GM18873 (cell line): ENCODE results near the gene COX8A.
"Not testable (repeated sequence)": the region's sequence is repeated elsewhere in the genome, so short reads cannot be mapped to it uniquely, and the experiment has no call there.

Experiments
- ATAC-seq: cut with Tn5 transposase; IDR thresholded peaks from one replicate; pipeline ENCODE4 v1.9.1; 2021; ENCODE audit warnings: mild to moderate bottlenecking, moderate library complexity, moderate number of reproducible peaks; ENCODE audit not compliant: unreplicated experiment, low FRiP score

COX8A gene

DNA sequence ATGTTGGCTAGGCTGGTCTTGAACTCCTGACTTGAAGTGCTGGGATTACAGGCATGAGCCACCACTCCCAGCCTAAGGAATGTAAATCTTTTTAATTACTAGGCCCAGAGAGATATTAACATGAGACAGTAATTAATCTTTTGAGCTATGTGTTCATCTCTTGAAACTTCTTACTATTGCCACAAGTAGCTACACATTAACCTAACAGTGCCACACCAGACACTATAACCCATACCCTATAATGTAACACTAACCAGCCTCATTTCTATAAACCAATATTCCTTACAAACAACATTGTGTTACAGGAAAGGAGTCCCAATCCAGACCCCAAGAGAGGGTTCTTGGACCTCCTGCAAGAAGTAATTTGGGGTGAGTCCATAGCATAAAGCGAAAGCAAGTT lies 8.0 kb upstream of the COX8A start:
- ATAC-seq: no peak

DNA sequence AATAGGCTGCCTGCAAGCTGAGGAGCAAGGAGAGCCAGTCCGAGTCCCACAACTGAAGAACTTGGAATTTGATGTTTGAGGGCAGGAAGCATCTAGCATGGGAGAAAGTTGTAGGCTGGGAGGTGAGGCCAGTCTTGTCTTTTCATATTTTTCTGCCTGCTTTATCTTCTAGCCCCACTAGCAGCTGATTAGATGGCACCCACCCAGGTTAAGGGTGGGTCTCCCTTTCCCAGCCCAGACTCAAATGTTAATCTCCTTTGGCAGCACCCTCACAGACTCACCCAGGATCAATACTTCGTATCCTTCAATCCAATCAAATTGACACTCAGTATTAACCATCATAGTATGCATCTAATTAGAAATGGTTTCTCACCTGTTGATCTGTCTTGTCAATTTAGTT lies 5.0 kb upstream of the COX8A start:
- no peak for ATAC-seq

DNA sequence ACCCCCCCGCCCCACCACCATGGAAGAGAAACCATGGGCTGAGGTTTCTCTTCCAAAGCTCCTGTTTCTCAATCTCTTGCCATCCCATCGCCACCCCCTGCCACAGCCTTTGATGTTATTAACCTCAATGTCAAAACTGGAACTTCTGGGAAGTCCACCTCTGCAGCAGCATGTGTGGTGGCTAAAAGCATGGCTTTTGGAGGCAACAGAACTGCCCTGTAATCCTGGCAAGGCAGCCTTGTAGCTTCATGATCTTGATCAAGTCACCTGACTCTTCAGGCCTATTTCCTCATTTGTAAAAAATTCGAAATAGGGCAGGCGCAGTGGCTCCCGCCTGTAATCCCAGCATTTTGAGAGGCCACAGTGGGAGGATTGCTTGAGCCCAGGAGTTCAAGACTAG lies 3.5 kb upstream of the COX8A start:
- ATAC-seq: no peak

DNA sequence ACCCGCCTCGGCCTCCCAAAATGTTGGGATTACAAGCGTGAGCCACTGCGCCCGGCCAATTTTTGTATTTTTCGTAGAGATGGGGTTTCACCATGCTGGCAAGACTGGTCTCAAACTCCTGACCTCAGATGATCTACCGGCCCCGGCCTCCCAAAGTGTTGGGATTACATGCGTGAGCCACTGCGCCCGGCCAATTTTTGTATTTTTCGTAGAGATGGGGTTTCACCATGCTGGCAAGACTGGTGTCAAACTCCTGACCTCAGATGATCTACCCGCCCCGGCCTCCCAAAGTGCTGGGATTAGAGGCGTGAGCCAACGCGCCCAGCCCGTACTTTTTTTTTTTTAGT lies 535 bp upstream of the COX8A start:
- not testable (repeated sequence) for ATAC-seq

DNA sequence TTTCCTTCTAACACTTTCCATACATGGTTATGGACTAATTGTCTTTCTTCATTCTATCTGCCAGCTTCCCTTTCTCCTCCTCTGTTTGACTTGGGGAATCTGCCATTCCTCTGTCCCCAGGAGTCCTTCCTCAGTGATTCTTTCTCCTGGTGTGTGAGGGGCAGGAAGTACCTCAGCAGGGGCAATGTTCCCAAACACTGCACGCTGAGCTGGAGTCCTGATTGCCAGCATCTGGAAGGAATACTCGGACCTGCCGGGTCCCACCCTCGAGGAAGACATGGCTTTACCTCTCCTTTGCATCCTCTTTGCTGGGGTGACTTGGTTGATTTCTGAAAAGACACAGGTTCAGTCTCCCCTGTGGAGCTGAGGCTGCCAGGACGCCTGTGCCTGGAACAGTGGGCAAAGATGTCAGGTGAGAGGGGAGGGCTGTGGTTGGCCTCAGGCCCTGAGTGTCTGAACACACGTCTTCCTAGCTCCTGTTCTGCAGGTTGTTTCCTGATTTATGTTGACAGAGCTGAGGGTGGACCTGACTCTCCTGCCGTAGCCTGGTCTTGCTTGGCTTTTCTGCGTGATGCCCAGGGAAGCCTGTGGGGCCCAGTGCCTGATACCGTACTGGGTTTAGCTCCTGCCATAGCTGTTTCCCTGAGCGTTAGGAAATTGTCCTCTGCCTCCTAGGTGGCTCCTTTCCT lies 4.3 kb downstream of the COX8A start:
- ATAC-seq: no peak

DNA sequence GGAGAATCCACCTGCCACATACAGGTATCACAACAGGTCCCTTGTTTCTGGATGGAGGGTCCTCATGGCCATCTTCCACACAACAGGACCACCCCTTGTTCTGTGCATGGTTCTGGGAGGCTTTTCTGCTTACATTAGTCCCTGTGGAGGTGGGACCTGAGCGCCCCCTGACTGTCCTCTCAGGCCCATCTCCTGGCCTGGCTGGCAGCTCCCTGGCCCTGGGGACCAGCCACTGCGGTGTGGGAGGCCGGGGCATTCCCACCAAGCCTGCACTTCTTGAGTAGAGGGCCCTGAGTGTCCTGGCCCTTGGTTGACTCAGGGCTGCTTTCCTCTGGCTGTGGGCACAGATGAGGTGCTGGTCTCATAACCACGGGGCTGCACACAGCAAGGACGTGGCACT lies 5.0 kb downstream of the COX8A start:
- no peak for ATAC-seq

DNA sequence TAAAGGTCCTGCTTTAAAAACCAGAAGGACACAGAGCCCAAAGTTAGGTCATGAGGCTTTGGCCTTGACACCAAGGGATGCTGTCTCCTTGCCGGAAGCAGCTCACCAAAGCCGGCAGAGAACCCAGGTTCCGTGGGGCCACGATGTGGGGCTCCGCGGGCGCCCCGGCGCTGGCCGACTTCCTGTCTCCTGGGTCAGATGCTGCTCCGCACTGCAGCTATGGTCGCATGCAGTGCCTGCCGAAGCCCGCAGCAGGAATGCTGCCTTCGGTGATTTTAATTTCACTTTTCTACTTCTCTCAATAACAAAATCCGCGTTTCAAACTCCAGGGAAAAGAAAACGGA lies 11.4 kb downstream of the COX8A start:
- ATAC-seq: no peak

DNA sequence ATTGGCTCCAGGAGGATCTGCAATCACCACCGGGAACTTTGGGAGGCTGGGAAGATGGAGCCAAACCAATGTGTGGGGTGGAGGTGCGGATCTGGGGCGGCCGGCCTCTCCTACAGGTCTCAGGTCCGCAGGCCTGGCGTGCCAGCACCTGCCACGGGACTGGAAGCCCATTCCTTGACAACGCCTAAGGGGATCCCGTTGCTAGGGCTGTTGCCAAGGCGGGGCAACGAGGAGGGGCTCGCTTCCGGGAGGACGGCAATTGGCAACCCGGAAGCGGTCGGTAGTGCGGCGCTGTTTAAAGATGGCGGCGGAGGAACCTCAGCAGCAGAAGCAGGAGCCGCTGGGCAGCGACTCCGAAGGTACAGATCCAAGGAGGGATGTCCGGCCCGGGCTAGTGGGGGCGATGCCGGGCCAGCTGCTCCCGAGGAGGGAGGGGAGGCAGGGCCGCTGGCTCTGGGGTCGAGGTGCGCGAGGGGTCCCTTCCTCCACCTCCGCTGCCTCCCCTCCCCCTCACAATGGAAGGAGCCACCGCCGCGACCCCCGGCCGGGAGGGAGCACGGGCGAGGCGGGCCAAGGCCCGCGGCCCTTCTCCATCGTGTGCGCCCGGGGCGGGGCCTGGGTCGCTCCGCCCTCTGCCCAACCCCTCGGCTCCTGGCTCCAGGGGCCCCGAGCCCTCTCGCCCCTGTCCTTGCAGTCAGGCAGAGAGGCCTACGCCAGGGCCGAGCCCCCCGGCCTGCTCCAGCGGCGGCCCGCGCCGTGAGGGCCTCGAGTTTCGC lies 11.9 kb downstream of the COX8A start, which contains the start of gene OTUB1:
OTUB1 (plus strand) TSS at position 283 of the 776 bp plus-strand sequence; CDS start at position 302, 19 bp downstream.
- peak; percentile 72 for ATAC-seq

DNA sequence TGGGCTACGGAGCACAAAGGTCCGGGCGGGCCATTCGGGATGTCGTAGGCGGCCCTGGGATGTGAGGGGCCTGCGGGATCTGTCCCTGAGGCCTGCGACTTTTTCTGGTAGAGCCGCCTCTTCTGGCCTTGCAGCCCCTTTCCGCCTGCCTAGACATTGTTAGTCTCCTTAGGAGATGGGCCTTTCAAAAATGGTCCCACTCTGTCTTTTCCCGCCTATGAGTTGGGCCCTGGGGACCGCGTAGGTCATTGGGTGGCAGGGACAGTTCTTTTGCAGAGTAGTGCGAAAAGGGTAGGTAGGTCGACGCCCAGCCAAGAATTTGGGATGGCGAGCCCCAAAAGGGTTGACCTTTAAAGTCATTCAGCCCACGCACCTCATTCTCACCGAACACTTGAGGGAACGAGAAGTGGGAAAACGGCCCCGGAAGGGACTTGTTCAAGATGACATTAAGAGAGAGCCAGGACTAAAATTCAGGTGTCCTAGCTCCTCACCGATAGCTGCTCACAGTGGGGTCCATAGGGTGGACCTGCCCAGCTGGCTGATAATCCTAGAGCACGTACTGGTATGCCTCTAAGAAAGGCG lies 12.6 kb downstream of the COX8A start:
- ATAC-seq: no peak

DNA sequence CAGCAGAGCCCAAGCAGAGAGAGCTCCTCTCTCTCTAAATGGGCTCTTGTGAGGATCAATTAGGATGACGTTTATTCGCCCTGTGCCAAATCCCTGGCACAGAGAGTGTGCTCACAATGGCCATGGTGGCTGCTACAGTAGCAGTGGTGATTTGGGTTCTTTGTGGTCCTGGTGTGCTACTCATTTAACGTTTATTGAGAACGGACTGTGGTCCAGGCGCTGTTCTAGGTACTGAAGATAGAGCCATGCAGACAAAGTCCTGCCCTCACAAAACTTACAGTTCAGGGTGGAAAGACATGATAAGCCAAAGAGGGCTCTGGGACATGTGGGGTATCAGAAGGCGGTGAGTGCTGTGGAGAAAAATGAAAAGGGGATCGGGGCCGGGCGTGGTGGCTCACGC lies 17.1 kb downstream of the COX8A start:
- ATAC-seq: no peak

DNA sequence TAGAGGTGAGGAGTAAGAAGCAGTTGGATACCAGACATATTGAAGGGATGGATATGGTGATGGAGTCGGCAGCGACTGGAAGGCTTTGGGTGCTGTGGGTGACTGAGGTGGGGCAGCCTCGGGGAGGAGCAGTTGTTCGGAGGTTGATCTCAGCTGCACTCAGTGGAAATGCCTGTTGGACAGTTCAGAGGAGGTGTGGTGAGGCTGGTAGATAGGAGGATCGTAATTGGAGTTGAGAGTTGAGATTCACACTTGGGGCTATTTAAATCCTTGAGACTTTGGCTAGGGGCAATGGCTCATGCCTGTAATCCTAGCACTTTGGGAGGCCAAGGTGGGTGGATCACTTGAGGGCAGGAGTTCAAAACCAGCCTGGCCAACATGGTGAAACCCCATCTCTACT lies 18.7 kb downstream of the COX8A start:
- no peak for ATAC-seq

DNA sequence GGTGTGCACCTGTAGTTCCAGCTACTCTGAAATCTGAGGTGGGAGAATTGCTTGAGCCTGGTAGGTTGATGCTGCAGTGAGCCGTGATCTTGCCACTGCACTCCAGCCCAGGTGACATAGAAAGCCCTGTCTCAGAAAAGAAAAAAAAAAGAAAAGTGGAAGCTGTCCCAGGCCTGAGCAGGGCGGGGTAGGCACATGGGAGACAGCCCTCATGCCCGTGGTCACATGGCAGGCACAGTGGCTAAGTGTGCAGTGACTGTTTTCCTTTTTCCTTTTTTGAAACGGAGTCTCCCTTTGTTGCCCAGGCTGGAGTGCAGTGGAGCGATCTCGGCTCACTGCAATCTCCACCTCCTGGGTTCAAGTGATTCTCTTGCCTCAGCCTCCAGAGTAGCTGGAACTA lies 19.6 kb downstream of the COX8A start:
- ATAC-seq: no peak

DNA sequence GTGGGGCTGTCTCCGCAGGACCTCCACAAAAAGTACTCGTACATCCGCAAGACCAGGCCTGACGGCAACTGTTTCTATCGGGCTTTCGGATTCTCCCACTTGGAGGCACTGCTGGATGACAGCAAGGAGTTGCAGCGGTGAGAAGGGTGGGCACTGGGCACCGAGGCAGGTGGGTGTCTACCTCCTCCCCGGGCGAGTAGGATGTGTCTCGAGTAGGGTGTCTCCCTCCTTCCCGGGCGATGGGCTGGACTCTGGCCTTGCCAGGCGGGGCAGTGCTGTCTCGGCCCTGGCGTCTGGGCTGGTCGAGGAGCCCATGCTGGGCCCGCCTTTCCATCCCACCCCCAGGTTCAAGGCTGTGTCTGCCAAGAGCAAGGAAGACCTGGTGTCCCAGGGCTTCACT lies 22.1 kb downstream of the COX8A start:
- ATAC-seq: no peak

DNA sequence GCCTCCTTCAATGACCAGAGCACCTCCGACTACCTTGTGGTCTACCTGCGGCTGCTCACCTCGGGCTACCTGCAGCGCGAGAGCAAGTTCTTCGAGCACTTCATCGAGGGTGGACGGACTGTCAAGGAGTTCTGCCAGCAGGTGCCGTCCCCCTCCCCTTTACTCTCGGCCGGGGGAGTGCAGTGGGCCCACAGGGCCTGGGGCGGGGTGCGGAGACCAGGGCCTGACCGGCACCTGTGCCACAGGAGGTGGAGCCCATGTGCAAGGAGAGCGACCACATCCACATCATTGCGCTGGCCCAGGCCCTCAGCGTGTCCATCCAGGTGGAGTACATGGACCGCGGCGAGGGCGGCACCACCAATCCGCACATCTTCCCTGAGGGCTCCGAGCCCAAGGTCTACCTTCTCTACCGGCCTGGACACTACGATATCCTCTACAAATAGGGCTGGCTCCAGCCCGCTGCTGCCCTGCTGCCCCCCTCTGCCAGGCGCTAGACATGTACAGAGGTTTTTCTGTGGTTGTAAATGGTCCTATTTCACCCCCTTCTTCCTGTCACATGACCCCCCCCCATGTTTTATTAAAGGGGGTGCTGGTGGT lies 22.8 kb downstream of the COX8A start:
- ATAC-seq: no peak

DNA sequence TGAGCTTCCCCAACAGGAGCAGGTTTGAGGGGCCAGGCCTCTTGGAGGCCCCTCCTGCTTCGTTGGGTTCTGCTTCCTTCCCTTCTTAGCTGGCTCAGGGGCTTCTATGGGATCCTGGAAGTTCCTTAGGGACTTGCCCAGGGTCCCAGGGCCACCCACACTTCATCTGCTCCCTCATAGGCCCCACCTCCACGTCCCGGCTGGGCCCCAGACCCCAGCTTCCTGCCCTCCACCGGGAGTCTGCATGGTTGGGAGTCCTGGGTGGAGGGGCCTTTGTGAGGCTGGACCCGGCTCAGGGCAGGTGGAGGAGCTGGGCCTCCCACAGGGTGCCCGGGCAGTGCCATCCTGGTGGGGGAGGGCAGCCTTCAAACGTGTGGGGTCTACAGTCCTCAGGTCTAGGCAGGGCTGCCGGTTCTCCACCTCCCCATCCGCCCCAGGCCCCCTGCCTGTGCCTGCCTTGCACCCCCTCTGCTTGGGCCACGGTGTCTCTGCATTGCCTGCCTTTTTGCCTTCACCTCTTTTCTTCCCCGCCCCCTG lies 23.4 kb downstream of the COX8A start:
- no peak for ATAC-seq

DNA sequence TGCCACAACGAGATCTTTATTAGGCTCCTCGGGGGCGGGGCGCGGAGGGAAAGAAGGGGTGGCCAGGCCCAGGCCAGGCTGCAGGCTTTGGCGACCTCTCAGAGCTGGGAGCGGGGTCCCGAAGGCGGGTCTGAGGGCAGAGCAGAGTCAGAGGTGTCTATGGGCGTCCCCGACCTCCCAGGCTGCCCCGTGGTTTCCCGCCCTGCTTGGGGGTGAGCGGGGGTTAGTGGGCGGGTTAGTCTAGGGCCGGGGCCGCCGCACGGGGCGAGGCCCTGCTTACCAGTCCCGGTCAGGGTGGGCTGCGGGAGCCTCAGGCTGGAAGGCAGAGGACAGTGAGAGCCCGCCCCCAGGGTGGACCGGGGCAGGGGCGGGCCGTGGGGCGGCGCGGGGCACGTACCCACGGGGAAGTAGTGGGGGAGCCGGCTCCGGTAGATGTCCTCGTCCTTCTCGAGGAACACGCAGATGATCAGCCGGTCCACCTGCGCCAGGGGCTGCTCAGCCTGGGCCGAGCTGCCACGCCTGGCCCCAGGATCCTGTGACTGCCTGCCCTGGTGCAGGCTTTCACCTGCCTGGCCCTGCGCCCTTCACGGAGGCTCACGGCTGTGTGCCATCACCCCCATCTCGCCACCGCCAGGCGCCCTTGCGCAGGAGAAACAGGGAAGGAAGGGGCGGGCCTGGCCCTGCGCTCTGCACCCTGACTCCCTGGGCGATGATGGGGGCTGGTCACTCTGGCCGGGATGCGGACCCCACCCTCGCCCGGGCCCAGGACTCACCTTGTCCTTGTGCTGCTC lies 24.3 kb downstream of the COX8A start:
- no peak for ATAC-seq

DNA sequence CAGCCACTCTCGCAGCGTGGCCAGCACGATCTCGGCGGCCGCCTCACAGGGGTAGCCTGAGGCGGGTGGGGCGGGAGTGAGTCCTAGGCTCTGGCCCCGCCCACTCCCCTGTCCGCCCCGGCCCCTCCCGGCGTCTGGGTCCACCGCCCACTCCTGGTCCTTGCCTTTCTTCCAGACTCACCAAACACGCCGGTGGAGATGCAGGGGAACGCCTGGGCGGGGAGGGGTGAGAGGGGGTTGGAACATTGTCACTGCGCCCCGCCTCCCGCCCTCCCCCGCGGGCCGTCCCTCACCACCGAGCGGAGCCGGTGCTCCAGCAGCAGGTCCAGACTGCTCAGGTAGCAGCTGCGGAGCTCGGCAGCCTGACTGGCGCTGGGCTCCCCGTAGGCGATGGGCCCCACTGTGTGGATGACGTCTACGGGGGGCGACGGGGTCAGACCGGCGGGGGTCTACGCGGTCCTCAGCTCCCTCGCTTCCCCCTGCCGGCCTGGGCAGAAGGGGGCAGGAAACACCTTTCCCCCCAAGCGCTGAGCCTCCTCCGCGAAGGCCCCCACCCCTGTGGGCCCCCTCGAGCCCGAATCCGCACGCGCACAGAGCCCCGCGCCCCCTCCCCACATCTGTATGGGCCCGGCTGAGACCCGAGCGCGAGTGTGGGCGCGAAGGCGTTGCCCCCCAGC lies 25.1 kb downstream of the COX8A start:
- ATAC-seq: no peak

DNA sequence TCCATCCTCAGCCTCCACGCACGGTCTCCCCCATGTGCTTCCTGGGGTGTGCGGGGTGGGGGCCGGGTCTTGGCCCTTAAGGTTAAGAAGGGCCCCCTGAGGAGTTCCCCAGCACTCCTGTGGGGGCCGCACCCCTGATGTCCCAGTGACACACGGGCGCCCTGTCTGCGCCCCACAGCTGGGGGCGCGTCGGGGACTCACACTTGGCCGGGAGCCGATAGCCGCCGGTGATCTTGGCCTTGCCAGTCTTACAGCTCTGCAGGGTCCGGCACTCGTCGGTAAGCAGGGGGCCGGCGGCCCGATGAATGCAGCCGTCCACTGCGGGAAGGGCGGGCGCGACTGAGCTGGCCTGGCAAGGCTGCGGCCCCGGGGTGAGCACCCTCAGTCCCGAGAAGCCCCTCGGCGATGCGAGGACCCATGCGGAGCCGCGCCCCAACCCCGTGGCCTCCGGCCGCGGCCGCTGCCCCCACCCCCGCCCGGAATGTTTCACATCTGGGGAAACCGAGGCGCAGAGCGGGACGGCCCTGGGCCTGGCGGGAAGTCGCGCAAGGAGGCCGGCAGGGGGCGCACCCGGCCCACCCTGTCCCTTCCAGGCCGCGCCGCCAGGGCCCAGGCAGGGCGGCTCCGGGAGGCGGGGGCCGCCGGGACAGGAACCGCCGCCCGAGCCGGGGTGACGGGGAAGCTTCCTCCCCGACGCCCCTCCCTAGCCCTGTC lies 25.8 kb downstream of the COX8A start:
- ATAC-seq: no peak

DNA sequence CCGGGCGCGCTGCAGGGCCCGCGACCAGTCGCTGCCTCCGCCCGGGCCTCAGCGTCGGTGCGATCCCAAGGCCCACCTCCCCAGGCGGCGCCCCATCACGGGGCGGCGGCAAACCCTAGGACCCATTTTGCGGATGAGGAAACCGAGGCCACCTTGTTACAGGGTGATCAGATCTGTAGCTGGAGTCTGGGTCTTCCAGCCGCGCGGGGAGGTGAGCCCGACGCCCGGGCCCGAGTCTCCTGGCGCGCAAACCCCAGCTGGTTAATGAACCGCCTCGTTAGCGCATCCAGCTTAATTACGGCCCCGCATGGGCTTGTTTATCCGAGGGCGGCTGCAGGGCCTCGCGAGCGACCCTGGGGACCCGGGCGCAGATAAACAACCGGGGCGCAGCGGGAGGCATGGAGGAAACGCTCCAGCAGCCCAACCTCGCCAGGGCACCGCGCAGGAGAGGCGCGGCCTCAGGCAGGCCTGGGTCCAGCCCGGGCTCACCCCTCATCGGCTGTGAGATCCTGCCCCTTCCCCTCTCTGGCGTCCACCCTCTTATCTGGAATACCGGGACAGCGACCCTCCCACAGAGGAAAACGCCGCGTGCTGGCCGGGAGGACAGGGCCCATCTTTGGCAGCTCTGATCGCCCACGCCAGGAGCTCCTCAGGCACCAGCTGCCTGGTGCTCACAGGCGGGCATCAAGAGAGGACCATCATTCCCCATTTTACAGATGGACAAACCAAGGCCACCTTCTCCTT lies 26.5 kb downstream of the COX8A start:
- no peak for ATAC-seq
